ENCODE data around the gene PSEN1.

The PSEN1 gene

GRCh38 chr14:73105727-73106126, 30.6 kb upstream of the PSEN1 start:
- no peak for DNase-seq (ENCODE audit: low read depth)
- no peak for TF ChIP-seq CTCF (conservative IDR thresholded peaks at IDR 0.05; ENCODE audit: control insufficient read depth, insufficient read depth, low read depth, low read length)
- no peak overlapping the region for H3K4me3 ChIP-seq (ENCODE audit: control insufficient read depth, low read depth, low read length)

GRCh38 chr14:73116079-73116665, 20.1 kb upstream of the PSEN1 start:
- no peak overlapping the region for H3K4me3 ChIP-seq (ENCODE audit: control insufficient read depth, low read depth, low read length)
- no peak for DNase-seq (ENCODE audit: low read depth)
- no peak for TF ChIP-seq CTCF (conservative IDR thresholded peaks at IDR 0.05; ENCODE audit: control insufficient read depth, insufficient read depth, low read depth, low read length)

GRCh38 chr14:73124180-73124894, 12.0 kb upstream of the PSEN1 start:
- H3K4me3 ChIP-seq (ENCODE audit: control insufficient read depth, low read depth, low read length) = no peak overlapping the region
- no peak for TF ChIP-seq CTCF (conservative IDR thresholded peaks at IDR 0.05; ENCODE audit: control insufficient read depth, insufficient read depth, low read depth, low read length)
- no peak for DNase-seq (ENCODE audit: low read depth)

- DNase-seq (ENCODE audit: low read depth) = no peak
- no peak for TF ChIP-seq CTCF (conservative IDR thresholded peaks at IDR 0.05; ENCODE audit: control insufficient read depth, insufficient read depth, low read depth, low read length)
- H3K4me3 ChIP-seq (ENCODE audit: control insufficient read depth, low read depth, low read length) = no peak overlapping the region
Observed at GRCh38 chr14:73125169-73125588, 11.1 kb upstream of the PSEN1 start.

GRCh38 chr14:73125746-73126145, 10.6 kb upstream of the PSEN1 start:
- no peak overlapping the region for H3K4me3 ChIP-seq (ENCODE audit: control insufficient read depth, low read depth, low read length)
- no peak for TF ChIP-seq CTCF (conservative IDR thresholded peaks at IDR 0.05; ENCODE audit: control insufficient read depth, insufficient read depth, low read depth, low read length)
- no peak for DNase-seq (ENCODE audit: low read depth)

- no peak for TF ChIP-seq CTCF (conservative IDR thresholded peaks at IDR 0.05; ENCODE audit: control insufficient read depth, insufficient read depth, low read depth, low read length)
- DNase-seq (ENCODE audit: low read depth) = no peak
- H3K4me3 ChIP-seq (ENCODE audit: control insufficient read depth, low read depth, low read length) = no peak overlapping the region
Observed at GRCh38 chr14:73133795-73134194, 2.5 kb upstream of the PSEN1 start.
